Mesenchymal stem cell (in vitro differentiated cells and primary cell): ENCODE results near the gene TSPAN31.

Experiments
- DNase-seq: peaks from one replicate; pipeline ENCODE4 v3.0.0-alpha.2; 2013
- H2AFZ ChIP-seq: one replicate; pipeline ENCODE4 v1.6.1; 2013; ENCODE audit warnings: low read depth, mild to moderate bottlenecking, control low read depth, inconsistent platforms, low read length, moderate library complexity
- H2AK5ac ChIP-seq: 2 replicates; pipeline ENCODE4 v1.6.1; 2013; ENCODE audit warnings: low read length, moderate library complexity, mild to moderate bottlenecking, inconsistent platforms; ENCODE audit not compliant: severe bottlenecking
- H2BK120ac ChIP-seq: one replicate; pipeline ENCODE4 v1.6.1; 2013; ENCODE audit warnings: low read depth, mild to moderate bottlenecking, inconsistent platforms, low read length, moderate library complexity
- H2BK12ac ChIP-seq, 2 experiments: one replicate each; pipeline ENCODE4 v1.6.1; 2013; ENCODE audit warnings: inconsistent platforms in 2 of 2, low read length in 2 of 2, mild to moderate bottlenecking in 2 of 2, moderate library complexity in 2 of 2, control low read depth in 1 of 2
- H2BK15ac ChIP-seq: one replicate; pipeline ENCODE4 v1.6.1; 2013; ENCODE audit warnings: mild to moderate bottlenecking, low read depth, inconsistent platforms; ENCODE audit not compliant: poor library complexity, severe bottlenecking
- H2BK5ac ChIP-seq: 2 replicates; pipeline ENCODE4 v1.6.1; 2013; ENCODE audit warnings: low read depth, mild to moderate bottlenecking, low read length, control low read depth, inconsistent platforms; ENCODE audit not compliant: poor library complexity, severe bottlenecking
- H3K14ac ChIP-seq, 2 experiments: one replicate each; pipeline ENCODE4 v1.6.1; 2013; ENCODE audit warnings: inconsistent platforms in 2 of 2, low read length in 2 of 2, control low read depth in 1 of 2, mild to moderate bottlenecking in 1 of 2, moderate library complexity in 1 of 2
- H3K18ac ChIP-seq, 2 experiments: one replicate each; pipeline ENCODE4 v1.6.1; 2013; ENCODE audit warnings: inconsistent platforms in 2 of 2, low read length in 2 of 2, control low read depth in 1 of 2, low read depth in 1 of 2, mild to moderate bottlenecking in 1 of 2
- H3K23ac ChIP-seq, 2 experiments: one replicate each; pipeline ENCODE4 v1.6.1; 2013; ENCODE audit warnings: inconsistent platforms in 2 of 2, low read length in 2 of 2, mild to moderate bottlenecking in 2 of 2, moderate library complexity in 2 of 2, control low read depth in 1 of 2
- H3K27ac ChIP-seq: 2 replicates; pipeline ENCODE4 v1.5.1; 2013; ENCODE audit warnings: mild to moderate bottlenecking, moderate library complexity, low read length, control low read depth, inconsistent platforms; ENCODE audit not compliant: poor library complexity, severe bottlenecking
- H3K27me3 ChIP-seq, 2 experiments: 2 replicates each; pipeline versions ENCODE4 v1.6.1 to v1.7.0; 2013; ENCODE audit warnings: low read length in 2 of 2, mild to moderate bottlenecking in 2 of 2, moderate library complexity in 2 of 2, control low read depth in 1 of 2, inconsistent platforms in 1 of 2; ENCODE audit not compliant: control insufficient read depth in 1 of 2, insufficient read depth in 1 of 2
- H3K36me3 ChIP-seq, 2 experiments: 2 replicates each; pipeline versions ENCODE4 v1.6.1 to v1.7.0; 2013; ENCODE audit warnings: low read length in 2 of 2, control low read depth in 1 of 2, inconsistent platforms in 1 of 2, low read depth in 1 of 2, mild to moderate bottlenecking in 1 of 2; ENCODE audit not compliant: insufficient read depth in 2 of 2, control insufficient read depth in 1 of 2
- H3K4ac ChIP-seq, 2 experiments: one replicate each; pipeline ENCODE4 v1.6.1; 2013; ENCODE audit warnings: inconsistent platforms in 2 of 2, low read length in 2 of 2, mild to moderate bottlenecking in 2 of 2, moderate library complexity in 2 of 2, control low read depth in 1 of 2, low read depth in 1 of 2
- H3K4me1 ChIP-seq: 2 replicates; pipeline ENCODE4 v1.6.1; 2013; ENCODE audit warnings: low read depth, low read length, control low read depth; ENCODE audit not compliant: control insufficient read depth, insufficient read depth
- H3K4me2 ChIP-seq: 2 replicates; pipeline ENCODE4 v1.6.1; 2013; ENCODE audit warnings: low read length, mild to moderate bottlenecking, inconsistent platforms; ENCODE audit not compliant: poor library complexity, severe bottlenecking
- H3K4me3 ChIP-seq, 2 experiments: 2 replicates each; pipeline versions ENCODE4 v1.5.1 to v1.7.0; 2013; ENCODE audit warnings: low read length in 2 of 2, mild to moderate bottlenecking in 2 of 2, control low read depth in 1 of 2, low read depth in 1 of 2; ENCODE audit not compliant: insufficient read depth in 1 of 2
- H3K79me1 ChIP-seq: replicated peaks from 2 replicates; pipeline ENCODE4 v1.6.1; 2013; ENCODE audit warnings: mild to moderate bottlenecking, control low read depth, low read length, inconsistent platforms; ENCODE audit not compliant: poor library complexity, severe bottlenecking
- H3K9ac ChIP-seq: 2 replicates; pipeline ENCODE4 v1.7.0; 2013; ENCODE audit warnings: mild to moderate bottlenecking, low read length, moderate library complexity
- H3K9me3 ChIP-seq: 2 replicates; pipeline ENCODE4 v1.7.0; 2013; ENCODE audit warnings: mild to moderate bottlenecking, low read length; ENCODE audit not compliant: control insufficient read depth
- H4K8ac ChIP-seq: one replicate; pipeline ENCODE4 v1.6.1; 2013; ENCODE audit warnings: inconsistent platforms, mild to moderate bottlenecking, low read length, moderate library complexity
- H4K91ac ChIP-seq: one replicate; pipeline ENCODE4 v1.6.1; 2013; ENCODE audit warnings: mild to moderate bottlenecking, low read length, inconsistent platforms
- WGBS: methylation state at CpG from one replicate; pipeline ENCODE4 v1.1.7; 2013; ENCODE audit warnings: mixed read lengths; 5-methylcytosine and 5-hydroxymethylcytosine counted together

The TSPAN31 gene

GRCh38 chr12:57751788-57752667 is 7.2 kb downstream of the TSPAN31 start, which contains the start of gene CDK4:
TSS of gene CDK4 (minus strand) at chr12:57752310. CDS start at chr12:57751717, 593 bp downstream.
- Histone ChIP-seq H3K9me3 (no peaks in the 10 kb centered on the region), H2AFZ (peak within 1 kb of the TSS; percentile 49), H3K18ac (peak within 1 kb of the TSS; percentile 91 to 93), H3K27ac (peak within 1 kb of the TSS; percentile 77), H3K4me2 (peak within 1 kb of the TSS; percentile 76), H2AK5ac (peak within 1 kb of the TSS; percentile 15), H3K27me3 (peaks cover 11 to 23% of the 10 kb centered on the region in 2 experiments), H3K79me1 (peaks cover 11% of the 10 kb centered on the region), H3K23ac (peak within 1 kb of the TSS in 1 of 2 experiments; percentile 36), H2BK5ac (peak within 1 kb of the TSS; percentile 71), H3K9ac (peak within 1 kb of the TSS; percentile 98), H3K36me3 (peaks cover 22 to 40% of the 10 kb centered on the region in 2 experiments), H4K91ac (peak within 1 kb of the TSS; percentile 85), H3K14ac (peak within 1 kb of the TSS in 1 of 2 experiments; percentile 68), H3K4me3 (peak within 1 kb of the TSS; percentile 70 to 89), H2BK120ac (peak within 1 kb of the TSS; percentile 74), H2BK12ac (peak within 1 kb of the TSS; percentile 50 to 81), H3K4me1 (peaks cover 21% of the 10 kb centered on the region), H2BK15ac (peak within 1 kb of the TSS; percentile 39), H4K8ac (peak within 1 kb of the TSS; percentile 78), H3K4ac (peak within 1 kb of the TSS; percentile 62 to 95)
- peak; percentile 100 for DNase-seq
- 1% methylated on average over 52 of the region's 58 CpGs for WGBS

DNA sequence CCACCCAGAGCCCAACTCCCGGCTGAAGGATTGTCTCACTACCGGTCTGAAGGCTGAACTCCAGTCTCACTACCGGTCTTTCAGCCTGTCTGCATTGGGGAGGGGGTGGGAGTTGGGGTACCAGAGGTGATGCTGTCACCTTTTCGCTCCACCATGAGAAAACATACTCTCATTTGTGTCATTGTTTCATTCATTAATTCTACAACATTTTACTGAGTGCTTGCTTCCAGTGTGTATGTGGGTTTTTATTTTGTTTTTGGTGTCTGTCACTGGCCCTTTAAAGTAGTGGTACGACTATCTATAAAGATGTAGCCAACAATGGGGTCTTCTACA is 7.8 kb downstream of the TSPAN31 start:
- Histone ChIP-seq H3K36me3 (peaks cover 22 to 34% of the 10 kb centered on the region in 2 experiments), H3K79me1 (peaks cover 9% of the 10 kb centered on the region), H3K27me3 (peaks cover 11 to 23% of the 10 kb centered on the region in 2 experiments), H3K4me2 (peak overlapping the region; percentile 76), H2BK15ac (no peak overlapping the region), H3K18ac (peak overlapping the region; percentile 50 to 85), H3K4me1 (peaks cover 21% of the 10 kb centered on the region), H3K14ac (no peak overlapping the region), H2BK120ac (peak overlapping the region; percentile 74), H3K4ac (no peak overlapping the region), H3K27ac (peak overlapping the region; percentile 40), H2AFZ (no peak overlapping the region), H4K91ac (no peak overlapping the region), H3K23ac (no peak overlapping the region), H2BK5ac (no peak overlapping the region), H2AK5ac (no peak overlapping the region), H2BK12ac (no peak overlapping the region), H3K9me3 (no peaks in the 10 kb centered on the region), H3K4me3 (peak overlapping the region in 1 of 2 experiments; percentile 89), H3K9ac (peak overlapping the region; percentile 50), H4K8ac (peak overlapping the region; percentile 56)
- 14% methylated on average over 3 of the region's 5 CpGs for WGBS
- DNase-seq = no peak

DNA sequence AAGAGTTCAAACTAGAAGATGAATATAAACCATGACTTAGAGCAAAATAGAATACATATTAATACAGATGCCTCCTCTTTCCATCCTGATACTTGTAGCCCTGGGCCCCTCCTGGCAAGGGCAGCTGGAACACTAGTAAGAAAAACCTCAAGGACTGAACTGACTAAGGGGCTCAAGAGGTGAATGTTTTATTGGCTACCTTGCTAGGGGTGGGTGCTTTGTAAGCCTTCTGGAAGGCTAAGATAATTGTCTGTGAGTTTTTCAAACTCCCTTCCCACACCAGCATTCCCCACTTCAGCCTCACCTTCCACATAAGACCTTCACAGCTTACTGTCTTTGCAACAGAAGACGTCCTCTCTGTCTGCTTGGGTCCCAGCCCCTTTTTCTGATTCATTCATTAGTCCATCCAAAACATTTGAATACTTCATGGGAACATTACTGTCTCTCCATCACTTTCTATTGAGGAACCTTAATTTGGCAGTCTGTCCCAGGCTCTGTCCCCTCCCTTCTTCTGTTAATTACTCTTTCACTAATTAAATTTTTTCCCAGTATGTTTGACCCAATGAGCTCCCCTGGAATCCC is 9.0 kb downstream of the TSPAN31 start:
- Histone ChIP-seq H3K23ac (no peak overlapping the region), H3K18ac (no peak overlapping the region), H3K14ac (no peak overlapping the region), H4K8ac (no peak overlapping the region), H3K4me3 (no peak overlapping the region), H3K36me3 (peaks cover 21 to 27% of the 10 kb centered on the region in 2 experiments), H2BK5ac (no peak overlapping the region), H2AFZ (no peak overlapping the region), H3K79me1 (peaks cover 4% of the 10 kb centered on the region), H3K27me3 (peaks cover 11 to 23% of the 10 kb centered on the region in 2 experiments), H4K91ac (no peak overlapping the region), H2BK120ac (no peak overlapping the region), H3K27ac (no peak overlapping the region), H2AK5ac (no peak overlapping the region), H2BK12ac (no peak overlapping the region), H3K4ac (no peak overlapping the region), H3K4me1 (peaks cover 21% of the 10 kb centered on the region), H2BK15ac (no peak overlapping the region), H3K9ac (no peak overlapping the region), H3K9me3 (no peaks in the 10 kb centered on the region), H3K4me2 (no peak overlapping the region)
- WGBS = 22% methylated on average over 1 of the region's 1 CpG
- DNase-seq = no peak
